NB4 (cell line): Measurements from ENCODE around the gene ANKS1B.
A peak's percentile ranks its signal among the peaks of the same experiment; 100 is the strongest.

Experiments used
- DNase-seq: peaks from one replicate; pipeline ENCODE4 v3.0.0; 2010; ENCODE audit warnings: low read depth
- H3K4me3 ChIP-seq: one replicate; pipeline ENCODE4 v1.5.1; 2011; ENCODE audit warnings: mild to moderate bottlenecking, low read depth, low read length, moderate library complexity
- MYC ChIP-seq: IDR thresholded peaks from 2 replicates; pipeline ENCODE4 v1.6.1; 2011; ENCODE audit warnings: low read depth, low read length
- POLR2A ChIP-seq: IDR thresholded peaks from 2 replicates; pipeline ENCODE4 v1.6.1; 2011; ENCODE audit warnings: mild to moderate bottlenecking; ENCODE audit not compliant: insufficient read length; ENCODE audit errors: extremely low read depth
- TF ChIP-seq, protein P1 (sequence below): IDR thresholded peaks from 2 replicates; pipeline ENCODE4 v1.6.1; 2011; ENCODE audit warnings: low read depth, low read length
- TF ChIP-seq, protein P2 (sequence below): IDR thresholded peaks from one replicate; pipeline ENCODE4 v1.5.1; 2012; ENCODE audit warnings: low read depth, low read length

Gene ANKS1B

DNA sequence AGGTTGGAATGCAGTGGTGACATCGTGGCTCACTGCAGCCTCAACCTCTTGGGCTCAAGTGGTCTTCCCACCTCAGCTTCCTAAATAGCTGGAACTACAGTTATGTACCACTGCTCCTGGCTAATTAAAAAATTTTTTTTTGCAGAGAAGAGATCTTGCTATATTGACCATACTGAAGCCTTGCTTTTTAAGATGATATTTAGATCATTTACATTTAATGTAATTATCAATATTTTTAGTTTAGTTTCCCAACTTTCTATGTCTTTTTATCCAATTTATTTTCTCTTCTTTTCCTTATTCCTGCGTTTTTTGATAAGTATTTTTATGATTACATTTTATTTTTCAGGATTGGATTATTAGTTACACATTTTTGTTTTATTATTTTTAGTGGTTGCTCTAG lies 999.6 kb downstream of the ANKS1B start:
- no peak for DNase-seq
- no peak overlapping the region for H3K4me3 ChIP-seq
- TF ChIP-seq, protein P1, sequence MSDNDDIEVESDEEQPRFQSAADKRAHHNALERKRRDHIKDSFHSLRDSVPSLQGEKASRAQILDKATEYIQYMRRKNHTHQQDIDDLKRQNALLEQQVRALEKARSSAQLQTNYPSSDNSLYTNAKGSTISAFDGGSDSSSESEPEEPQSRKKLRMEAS, result no peak
- no peak for TF ChIP-seq MYC
- no peak for TF ChIP-seq POLR2A
- TF ChIP-seq, protein P2, sequence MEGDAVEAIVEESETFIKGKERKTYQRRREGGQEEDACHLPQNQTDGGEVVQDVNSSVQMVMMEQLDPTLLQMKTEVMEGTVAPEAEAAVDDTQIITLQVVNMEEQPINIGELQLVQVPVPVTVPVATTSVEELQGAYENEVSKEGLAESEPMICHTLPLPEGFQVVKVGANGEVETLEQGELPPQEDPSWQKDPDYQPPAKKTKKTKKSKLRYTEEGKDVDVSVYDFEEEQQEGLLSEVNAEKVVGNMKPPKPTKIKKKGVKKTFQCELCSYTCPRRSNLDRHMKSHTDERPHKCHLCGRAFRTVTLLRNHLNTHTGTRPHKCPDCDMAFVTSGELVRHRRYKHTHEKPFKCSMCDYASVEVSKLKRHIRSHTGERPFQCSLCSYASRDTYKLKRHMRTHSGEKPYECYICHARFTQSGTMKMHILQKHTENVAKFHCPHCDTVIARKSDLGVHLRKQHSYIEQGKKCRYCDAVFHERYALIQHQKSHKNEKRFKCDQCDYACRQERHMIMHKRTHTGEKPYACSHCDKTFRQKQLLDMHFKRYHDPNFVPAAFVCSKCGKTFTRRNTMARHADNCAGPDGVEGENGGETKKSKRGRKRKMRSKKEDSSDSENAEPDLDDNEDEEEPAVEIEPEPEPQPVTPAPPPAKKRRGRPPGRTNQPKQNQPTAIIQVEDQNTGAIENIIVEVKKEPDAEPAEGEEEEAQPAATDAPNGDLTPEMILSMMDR, result no peak

DNA sequence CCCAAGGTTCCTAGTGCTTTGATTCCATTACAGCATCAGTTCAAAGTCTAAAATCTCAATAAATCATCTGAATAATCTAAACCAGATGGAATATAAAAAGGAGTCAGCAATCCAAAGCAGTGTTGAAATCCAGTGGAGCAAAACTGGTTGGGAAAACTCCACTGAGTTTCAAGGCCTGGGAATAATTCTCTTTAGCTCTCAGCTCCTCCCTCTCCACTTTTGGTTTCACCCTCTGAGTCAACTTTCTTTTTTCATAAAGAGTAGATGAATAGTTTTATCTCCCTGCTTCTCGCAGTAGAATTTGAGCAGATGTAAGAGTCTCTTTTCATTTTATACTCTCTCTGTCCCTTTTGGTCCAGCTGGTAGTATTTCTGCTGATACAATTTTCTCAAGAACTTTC lies 1001.1 kb downstream of the ANKS1B start:
- no peak overlapping the region for H3K4me3 ChIP-seq
- no peak for DNase-seq
- TF ChIP-seq, protein P2, result no peak
- TF ChIP-seq POLR2A, result no peak

DNA sequence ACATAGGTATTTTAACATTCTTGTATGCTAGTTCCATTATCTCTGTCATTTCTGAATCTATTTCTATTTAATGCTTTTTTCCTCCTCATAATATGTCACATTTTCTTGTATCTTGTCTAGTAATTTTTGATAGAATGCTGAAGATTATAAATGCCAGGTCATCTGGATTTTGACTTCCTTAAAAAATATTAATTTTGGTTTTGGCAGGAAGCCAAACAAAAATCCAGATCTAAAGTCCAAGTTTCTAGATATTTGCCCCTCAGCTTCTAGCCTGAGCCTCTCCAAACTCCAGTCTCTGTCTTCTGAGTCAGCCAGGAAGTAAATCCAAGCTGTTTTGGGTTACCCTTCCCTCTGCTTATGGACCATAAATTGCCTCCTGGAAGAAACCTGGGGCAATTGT lies 1004.2 kb downstream of the ANKS1B start:
- H3K4me3 ChIP-seq, result no peak overlapping the region
- TF ChIP-seq MYC (no peak), POLR2A (no peak)
- TF ChIP-seq, protein P2, result no peak
- TF ChIP-seq, protein P1, result no peak
- DNase-seq, result no peak

DNA sequence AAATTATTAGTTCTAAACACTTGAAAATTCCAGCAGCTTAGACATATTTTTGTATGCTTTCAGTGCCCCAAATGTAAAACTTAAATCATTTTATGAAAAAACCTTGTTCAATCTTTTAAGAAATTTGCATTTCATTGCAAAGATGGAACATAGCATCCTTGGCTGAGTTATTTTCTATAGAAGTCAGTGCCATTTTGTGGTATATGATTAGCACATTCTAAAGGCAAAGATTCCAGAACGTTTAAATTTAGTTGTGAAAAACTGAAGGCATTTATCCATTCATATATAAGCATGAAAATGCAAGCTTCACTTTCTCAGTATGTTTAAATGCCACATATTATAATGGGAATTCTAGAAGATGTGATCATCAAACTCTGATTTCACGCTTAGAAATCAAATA lies 1007.5 kb downstream of the ANKS1B start:
- H3K4me3 ChIP-seq, result no peak overlapping the region
- DNase-seq, result no peak
- TF ChIP-seq POLR2A (no peak), MYC (no peak)
- TF ChIP-seq, protein P1, result no peak
- TF ChIP-seq, protein P2, result no peak

DNA sequence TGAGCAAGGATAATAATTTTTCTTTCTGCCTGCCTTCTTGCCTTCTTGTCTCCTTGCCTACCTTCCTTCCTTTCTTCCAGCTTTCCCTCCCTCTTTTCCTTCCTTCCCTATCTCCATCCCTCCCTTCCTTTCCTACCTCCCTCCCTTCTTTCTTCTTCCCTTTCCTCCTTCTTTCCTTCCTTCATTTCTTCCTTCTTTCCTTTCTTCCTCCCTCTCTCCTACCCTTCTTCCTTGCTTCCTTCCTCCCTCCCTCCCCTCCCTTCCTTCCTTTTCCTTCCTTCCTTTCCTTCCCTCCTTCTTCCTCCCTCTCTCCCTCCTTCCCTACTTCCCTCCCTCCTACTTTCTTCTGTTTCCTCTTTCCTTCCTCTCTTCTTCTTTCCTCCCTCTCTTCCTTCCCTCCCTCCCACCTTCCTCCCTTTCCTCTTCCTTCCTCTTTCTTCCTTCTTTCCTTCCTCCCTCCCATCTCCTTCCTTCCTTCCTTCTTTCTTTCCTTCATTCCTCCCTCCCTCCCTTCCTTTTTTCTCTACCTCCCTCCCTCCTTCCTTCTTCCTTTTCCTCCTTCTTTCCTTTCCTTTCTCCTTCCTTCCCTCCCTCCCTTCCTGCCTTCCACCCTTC lies 1009.9 kb downstream of the ANKS1B start:
- DNase-seq, result no peak
- no peak overlapping the region for H3K4me3 ChIP-seq
- TF ChIP-seq MYC (no peak), POLR2A (no peak)
- TF ChIP-seq, protein P1, result no peak
- TF ChIP-seq, protein P2, result no peak

DNA sequence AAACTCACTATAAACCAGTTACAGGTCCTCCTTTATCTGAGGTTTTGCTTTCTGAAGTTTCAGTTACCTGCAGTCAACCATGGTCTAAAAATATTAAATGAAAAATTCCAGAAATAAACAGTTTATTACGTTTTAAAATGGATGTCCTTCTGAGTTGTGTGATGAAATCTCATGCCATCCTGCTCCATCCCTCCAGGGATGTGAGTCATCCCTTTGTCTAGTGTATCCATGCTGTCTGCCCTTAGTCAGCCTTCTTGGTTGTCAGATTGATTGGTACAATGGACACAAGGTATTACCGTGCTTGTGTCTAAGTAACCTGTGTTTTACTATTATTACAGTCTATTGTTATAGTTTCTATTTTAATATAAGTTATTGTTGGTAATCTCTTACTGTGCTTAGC lies 1011.3 kb downstream of the ANKS1B start:
- TF ChIP-seq, protein P1, result no peak
- TF ChIP-seq, protein P2, result no peak
- TF ChIP-seq MYC, result no peak
- TF ChIP-seq POLR2A, result no peak
- peak; percentile 24 for DNase-seq
- no peak overlapping the region for H3K4me3 ChIP-seq
